COR-L47 (cell line): Measurements from ENCODE around the gene TARP.

ENCODE experiments used
- DNase-seq: peaks from one replicate; lab custom pipeline; 2025; lab: John Stamatoyannopoulos, UW

TARP gene

DNA sequence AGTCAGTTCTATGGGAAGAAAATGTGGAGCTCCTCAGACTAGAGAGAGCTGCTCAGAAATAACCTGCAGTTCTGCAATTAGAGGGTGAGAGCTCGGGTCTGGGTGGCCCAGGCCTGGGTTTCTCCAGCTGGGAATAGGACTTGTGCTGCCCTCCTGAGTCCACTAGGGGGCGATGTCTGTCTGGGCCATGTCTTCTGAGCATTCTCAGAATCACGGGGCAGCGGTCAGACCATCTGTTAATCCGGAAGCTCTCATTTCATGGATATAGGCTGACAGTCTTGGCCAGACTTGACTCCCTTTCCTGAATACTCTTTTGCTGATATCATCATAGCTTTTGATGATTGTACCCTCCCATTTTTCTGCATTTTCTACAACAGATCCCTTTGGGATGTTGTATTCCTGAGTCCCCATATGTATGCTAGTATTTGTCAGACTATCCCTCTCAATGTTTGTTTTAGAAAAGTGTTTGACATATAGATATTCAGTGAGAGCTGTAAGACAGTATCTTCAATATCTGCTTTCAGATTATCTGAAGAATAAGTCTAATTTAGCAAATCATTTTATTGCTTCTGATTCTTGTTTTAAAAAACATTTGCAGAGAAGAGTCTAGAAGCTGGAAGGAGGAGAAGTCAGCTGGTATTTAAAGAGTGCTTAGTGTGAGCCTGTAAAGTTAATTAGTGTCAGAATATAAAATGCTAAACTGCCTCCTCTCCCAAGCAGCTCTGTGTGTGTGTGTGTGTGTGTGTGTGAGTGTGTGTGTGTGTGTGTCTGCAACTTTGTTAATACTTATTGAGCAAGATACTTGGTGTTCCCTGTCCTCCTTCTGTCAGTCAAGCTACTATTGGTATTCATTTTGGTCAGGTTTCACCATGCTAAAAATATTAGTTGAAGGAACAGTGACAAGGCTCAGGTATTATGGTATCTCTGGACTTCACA, 57.4 kb downstream of the TARP start:
- peak; percentile 54 for DNase-seq

DNA sequence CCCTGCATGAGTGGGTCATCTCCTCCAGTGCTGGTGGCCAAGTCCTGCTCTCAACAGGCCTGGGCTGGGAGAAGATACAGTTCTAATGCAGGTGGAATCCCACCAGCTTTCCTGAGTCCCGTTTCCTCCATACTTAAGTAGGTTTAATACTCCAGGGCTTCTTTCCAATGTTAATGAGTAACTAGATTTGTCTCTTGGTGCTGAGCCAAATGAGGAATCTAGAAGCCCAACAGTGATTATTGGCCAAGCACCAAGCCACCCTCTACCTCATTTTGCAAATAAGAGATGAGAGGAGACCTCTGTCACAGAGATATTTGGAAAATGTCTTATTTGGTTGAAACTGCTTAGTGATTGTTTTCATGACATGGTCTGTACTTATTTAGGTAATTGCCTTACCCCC, 58.3 kb downstream of the TARP start:
- DNase-seq, result no peak

DNA sequence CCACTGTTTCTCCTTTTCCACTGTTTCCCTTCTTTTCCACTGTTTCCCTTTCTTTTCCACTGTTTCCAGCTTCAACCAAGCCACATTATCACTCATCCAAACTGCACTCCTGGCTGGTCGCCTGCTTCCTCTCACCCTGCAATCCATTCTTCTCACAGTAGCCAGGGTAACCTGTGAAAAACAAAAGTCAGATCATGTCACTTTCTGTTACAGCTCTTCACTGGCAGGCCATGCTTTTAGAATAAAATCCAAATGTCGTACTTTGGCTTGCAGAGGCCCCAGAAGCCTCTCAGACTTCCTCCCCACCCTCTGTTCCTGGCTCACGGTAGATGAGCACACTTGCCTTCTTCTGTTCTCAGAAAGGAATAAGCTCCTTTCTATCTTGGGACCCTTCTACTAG, 61.5 kb downstream of the TARP start:
- DNase-seq, result no peak

DNA sequence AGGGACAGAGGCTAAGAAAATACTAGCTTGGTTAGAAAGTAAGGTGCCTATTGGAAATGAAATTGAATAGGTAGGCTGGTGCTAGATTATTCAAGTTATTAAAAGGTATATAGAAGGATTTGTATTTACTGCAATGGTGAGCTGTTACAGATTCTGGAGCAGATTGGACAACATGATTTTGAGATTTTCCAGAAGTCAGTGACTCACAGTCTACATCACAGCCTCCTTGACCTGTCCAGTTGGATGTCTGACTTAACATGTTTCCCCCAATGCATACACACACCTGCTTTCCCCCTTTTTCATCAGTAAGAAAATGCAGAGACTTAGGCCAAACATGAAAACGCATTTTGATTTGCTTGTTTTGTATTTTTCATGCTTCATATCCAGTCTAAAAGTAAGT, 62.0 kb downstream of the TARP start:
- no peak for DNase-seq
